ENCODE results near the gene BCAS1. TPM values are rescaled to one million over a fixed set of nuclear protein-coding genes. Genes with fewer than 3 reads are reported as not detected.

Gene BCAS1
- total and polyA plus RNA-seq, 2 donors (not counting 1 experiment from before 2014, with no cell fraction given), result 0.97 to 1.1 TPM

DNA sequence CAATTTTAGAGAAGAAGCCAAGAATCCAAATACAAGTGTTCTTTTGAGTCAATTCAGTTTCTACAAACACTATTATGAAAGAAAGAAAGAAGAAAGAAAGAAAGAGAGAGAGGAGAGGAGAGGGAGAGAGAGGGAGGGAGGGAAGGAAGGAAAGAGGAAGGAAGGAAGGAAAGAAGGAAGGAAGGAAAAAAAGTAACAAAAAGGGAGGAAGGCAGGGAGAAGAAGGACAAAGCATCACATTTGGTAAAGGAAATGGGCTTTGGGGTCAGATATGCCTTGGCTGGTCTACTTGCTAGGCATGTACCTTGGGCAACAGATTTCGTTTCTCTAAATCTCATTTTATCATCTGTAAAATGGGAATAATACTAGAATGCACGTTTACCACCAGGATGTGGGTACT, 49.4 kb upstream of the BCAS1 start:
- H3K4me1 Mint-ChIP-seq, result peaks cover 3% of the 10 kb centered on the region
- Histone ChIP-seq H3K79me2 (ENCODE audit: control insufficient read depth, insufficient read depth, low read length) (no peaks in the 10 kb centered on the region), H3K9ac (ENCODE audit: low read length) (no peak overlapping the region), H3K4me1 (ENCODE audit: control insufficient read depth in 2 of 2, insufficient read depth in 2 of 2, low read length in 2 of 2) (no peaks in the 10 kb centered on the region), H3K36me3 (replicated peaks in 1 of 2; ENCODE audit: control extremely low read depth in 1 of 2, control insufficient read depth in 1 of 2, extremely low read depth in 1 of 2, insufficient read depth in 2 of 2, low read length in 1 of 2) (no peaks in the 10 kb centered on the region), H3K4me3 (ENCODE audit: control extremely low read depth in 1 of 5, extremely low read depth in 1 of 5, insufficient read depth in 1 of 5, low read depth in 2 of 5, low read length in 4 of 5) (no peak overlapping the region), H3K9me3 (ENCODE audit: control extremely low read depth in 1 of 3, control insufficient read depth in 2 of 3, insufficient read depth in 1 of 3, low read length in 2 of 3) (no peaks in the 10 kb centered on the region), H3K4me2 (replicated peaks; ENCODE audit: low read depth, low read length, poor library complexity, severe bottlenecking) (no peak overlapping the region), H4K20me1 (ENCODE audit: control insufficient read depth, insufficient read depth, low read length, poor library complexity, severe bottlenecking) (no peaks in the 10 kb centered on the region), H3K27ac (ENCODE audit: low read length in 2 of 2) (no peak overlapping the region), H3K27me3 (replicated peaks in 1 of 4; ENCODE audit: control extremely low read depth in 1 of 4, control insufficient read depth in 3 of 4, insufficient read depth in 4 of 4, low read length in 3 of 4) (no peaks in the 10 kb centered on the region), H2AFZ (ENCODE audit: insufficient read depth, low read depth, low read length, poor library complexity, severe bottlenecking) (no peak overlapping the region)
- ATAC-seq (ENCODE audit: low read depth) (no peak), DNase-seq (no peak)
- ChIA-PET CTCF (no interaction called here), POLR2A (no interaction called here)
- no peaks in the 10 kb centered on the region for H3K27me3 Mint-ChIP-seq
- 82% methylated on average over 2 of the region's 2 CpGs for WGBS (ENCODE audit: insufficient coverage)
- intact Hi-C loops (cut with micrococcal nuclease), result no loop called here
- TF ChIP-seq, protein P1, sequence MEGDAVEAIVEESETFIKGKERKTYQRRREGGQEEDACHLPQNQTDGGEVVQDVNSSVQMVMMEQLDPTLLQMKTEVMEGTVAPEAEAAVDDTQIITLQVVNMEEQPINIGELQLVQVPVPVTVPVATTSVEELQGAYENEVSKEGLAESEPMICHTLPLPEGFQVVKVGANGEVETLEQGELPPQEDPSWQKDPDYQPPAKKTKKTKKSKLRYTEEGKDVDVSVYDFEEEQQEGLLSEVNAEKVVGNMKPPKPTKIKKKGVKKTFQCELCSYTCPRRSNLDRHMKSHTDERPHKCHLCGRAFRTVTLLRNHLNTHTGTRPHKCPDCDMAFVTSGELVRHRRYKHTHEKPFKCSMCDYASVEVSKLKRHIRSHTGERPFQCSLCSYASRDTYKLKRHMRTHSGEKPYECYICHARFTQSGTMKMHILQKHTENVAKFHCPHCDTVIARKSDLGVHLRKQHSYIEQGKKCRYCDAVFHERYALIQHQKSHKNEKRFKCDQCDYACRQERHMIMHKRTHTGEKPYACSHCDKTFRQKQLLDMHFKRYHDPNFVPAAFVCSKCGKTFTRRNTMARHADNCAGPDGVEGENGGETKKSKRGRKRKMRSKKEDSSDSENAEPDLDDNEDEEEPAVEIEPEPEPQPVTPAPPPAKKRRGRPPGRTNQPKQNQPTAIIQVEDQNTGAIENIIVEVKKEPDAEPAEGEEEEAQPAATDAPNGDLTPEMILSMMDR (IDR thresholded peaks at IDR 0.05), result no peak
- no peak for TF ChIP-seq EZH2 (IDR thresholded peaks at IDR 0.05; ENCODE audit: borderline replicate concordance, insufficient read depth, low read depth, low read length, poor library complexity, severe bottlenecking)
- H3K27ac Mint-ChIP-seq, result no peak overlapping the region
- no peak overlapping the region for H3K4me3 Mint-ChIP-seq
- H3K9me3 Mint-ChIP-seq (ENCODE audit: insufficient read depth), result no peaks in the 10 kb centered on the region

DNA sequence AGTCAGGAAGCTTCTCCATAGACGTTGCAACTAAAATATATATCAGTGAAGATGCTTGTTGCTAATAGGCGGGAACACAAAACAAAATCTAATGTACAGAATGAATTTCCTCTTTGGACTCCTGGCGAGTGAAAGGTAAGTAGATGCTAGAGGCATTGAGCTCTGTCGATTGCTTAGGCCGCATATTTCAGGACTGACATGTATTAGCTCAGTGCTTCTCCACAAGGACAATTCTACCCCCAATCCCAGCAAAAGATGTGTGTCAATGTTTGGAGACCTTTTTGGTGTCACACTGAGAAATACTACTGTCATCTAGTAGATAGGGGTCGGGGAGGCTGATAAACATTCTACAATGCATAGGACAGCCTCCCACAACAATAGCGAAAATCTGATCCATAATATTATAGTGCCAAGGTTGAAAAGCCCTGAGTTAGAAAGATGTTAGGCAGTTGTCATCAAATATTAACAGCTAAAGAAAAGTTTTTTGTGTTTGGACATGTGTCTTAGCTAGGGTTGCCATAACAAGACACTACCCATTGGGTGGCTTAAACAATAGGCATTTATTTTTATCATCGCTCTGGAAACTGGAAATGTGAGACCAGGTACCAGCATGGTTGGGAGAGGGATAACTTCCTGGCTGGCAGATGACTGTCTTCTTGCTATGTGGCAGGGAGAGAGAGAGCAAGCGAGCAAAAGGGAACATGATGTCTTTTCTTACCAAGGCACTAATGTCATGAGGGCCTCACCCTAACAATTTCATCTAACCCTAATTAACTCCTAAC, 48.0 kb upstream of the BCAS1 start:
- no peaks in the 10 kb centered on the region for H4K20me1 ChIP-seq (ENCODE audit: control insufficient read depth, insufficient read depth, low read length, poor library complexity, severe bottlenecking)
- H3K4me1 Mint-ChIP-seq, result peaks cover 3% of the 10 kb centered on the region

More for the DNA sequence above, 48.0 kb upstream of the BCAS1 start:
- H3K4me3 ChIP-seq (ENCODE audit: control extremely low read depth in 1 of 5, extremely low read depth in 1 of 5, insufficient read depth in 1 of 5, low read depth in 2 of 5, low read length in 4 of 5), result no peak overlapping the region
- no peak overlapping the region for H3K4me2 ChIP-seq (replicated peaks; ENCODE audit: low read depth, low read length, poor library complexity, severe bottlenecking)
- TF ChIP-seq EZH2 (IDR thresholded peaks at IDR 0.05; ENCODE audit: borderline replicate concordance, insufficient read depth, low read depth, low read length, poor library complexity, severe bottlenecking), result no peak
- TF ChIP-seq, protein P1 (IDR thresholded peaks at IDR 0.05), result no peak
- no peaks in the 10 kb centered on the region for H3K79me2 ChIP-seq (ENCODE audit: control insufficient read depth, insufficient read depth, low read length)
- DNase-seq (no peak), ATAC-seq (ENCODE audit: low read depth) (no peak)
- Mint-ChIP-seq H3K9me3 (ENCODE audit: insufficient read depth) (no peaks in the 10 kb centered on the region), H3K4me3 (no peak overlapping the region), H3K27me3 (no peaks in the 10 kb centered on the region), H3K27ac (no peak overlapping the region)
- H3K36me3 ChIP-seq (replicated peaks in 1 of 2; ENCODE audit: control extremely low read depth in 1 of 2, control insufficient read depth in 1 of 2, extremely low read depth in 1 of 2, insufficient read depth in 2 of 2, low read length in 1 of 2), result no peaks in the 10 kb centered on the region
- no peaks in the 10 kb centered on the region for H3K9me3 ChIP-seq (ENCODE audit: control extremely low read depth in 1 of 3, control insufficient read depth in 2 of 3, insufficient read depth in 1 of 3, low read length in 2 of 3)
- no peaks in the 10 kb centered on the region for H3K27me3 ChIP-seq (replicated peaks in 1 of 4; ENCODE audit: control extremely low read depth in 1 of 4, control insufficient read depth in 3 of 4, insufficient read depth in 4 of 4, low read length in 3 of 4)
- POLR2A ChIA-PET, result no interaction called here
- intact Hi-C loops (cut with micrococcal nuclease), result no loop called here
- WGBS (ENCODE audit: insufficient coverage), result no CpG with 5 or more reads among the region's 9 CpGs
- no peak overlapping the region for H3K27ac ChIP-seq (ENCODE audit: low read length in 2 of 2)
- CTCF ChIA-PET, result no interaction called here
- no peak overlapping the region for H2AFZ ChIP-seq (ENCODE audit: insufficient read depth, low read depth, low read length, poor library complexity, severe bottlenecking)
- no peak overlapping the region for H3K9ac ChIP-seq (ENCODE audit: low read length)
- no peaks in the 10 kb centered on the region for H3K4me1 ChIP-seq (ENCODE audit: control insufficient read depth in 2 of 2, insufficient read depth in 2 of 2, low read length in 2 of 2)

Measured in B cell (primary cell).